Left kidney (tissue), 2 donors: ENCODE results near the gene HUNK. TPM values are rescaled to one million over a fixed set of nuclear protein-coding genes. Genes with fewer than 3 reads are reported as not detected.

Experiments used
- DNase-seq: peaks from one replicate; pipeline ENCODE4 v3.0.0-alpha.2; 2013
- polyA plus RNA-seq: library from polyadenylated mRNA; unstranded; fragments of 120-200 nt; gene quantifications from one replicate; pipeline ENCODE4 v1.2.1, GENCODE V29; 2013; ENCODE audit not compliant: insufficient read length

HUNK gene
- polyA plus RNA-seq, 1 donor: 18.1 TPM

DNA sequence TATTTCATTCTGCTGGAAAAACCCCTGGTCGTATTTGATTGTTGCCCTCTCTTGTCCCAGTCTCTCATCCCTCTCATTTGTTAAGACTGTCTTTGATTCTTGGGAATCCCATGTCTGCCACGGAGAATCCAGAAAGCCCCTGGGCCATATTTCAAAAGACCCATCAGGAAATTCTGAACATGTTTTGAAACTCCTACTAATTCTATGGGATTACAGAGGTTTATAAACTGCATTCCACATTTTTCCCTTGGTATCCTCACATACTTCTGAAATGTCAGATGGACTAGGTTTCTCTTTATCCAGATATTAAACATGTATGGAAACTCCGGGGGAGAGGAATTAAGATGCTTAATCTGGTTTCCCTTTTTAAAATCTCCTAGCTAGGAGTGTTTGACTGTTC is 80.0 kb downstream of the HUNK start:
- no peak for DNase-seq

DNA sequence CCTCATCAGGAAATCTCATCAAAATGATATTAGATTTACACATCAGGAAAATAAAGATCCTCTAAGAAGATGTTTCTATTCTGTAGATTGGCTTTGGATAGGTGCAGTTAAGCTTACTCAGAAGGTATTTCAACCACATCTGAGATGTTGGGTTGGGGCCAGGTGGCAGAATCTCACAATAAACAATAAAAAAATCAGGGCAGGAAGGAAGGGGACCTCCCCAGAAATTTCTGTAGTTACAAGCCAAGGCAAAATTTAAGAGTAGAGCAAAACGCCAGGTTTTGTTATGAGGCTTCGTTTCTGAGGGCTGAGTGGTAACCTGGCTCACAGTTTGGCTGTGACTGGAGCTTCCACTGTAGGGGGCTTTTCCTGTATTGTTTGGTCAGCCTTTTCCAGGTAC is 84.8 kb downstream of the HUNK start:
- no peak for DNase-seq

DNA sequence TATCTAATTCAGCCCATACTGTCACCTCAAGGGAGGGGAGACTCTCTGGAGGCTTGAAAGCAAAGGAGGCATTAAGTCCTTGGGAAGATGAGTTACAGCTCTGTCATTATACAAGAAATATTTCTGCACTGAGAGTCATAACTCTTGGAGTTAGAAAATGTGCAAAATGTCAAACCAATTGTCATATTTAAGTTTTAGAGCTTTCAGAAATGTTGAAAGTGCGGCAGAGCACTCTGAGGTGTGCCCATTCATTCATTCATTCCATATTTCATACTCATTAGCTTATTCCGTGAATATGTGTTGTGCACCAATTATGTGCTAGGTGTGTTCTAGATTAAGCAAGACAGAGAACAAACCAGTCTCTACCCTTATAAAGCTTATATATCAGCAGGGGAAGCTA is 87.1 kb downstream of the HUNK start:
- no peak for DNase-seq

DNA sequence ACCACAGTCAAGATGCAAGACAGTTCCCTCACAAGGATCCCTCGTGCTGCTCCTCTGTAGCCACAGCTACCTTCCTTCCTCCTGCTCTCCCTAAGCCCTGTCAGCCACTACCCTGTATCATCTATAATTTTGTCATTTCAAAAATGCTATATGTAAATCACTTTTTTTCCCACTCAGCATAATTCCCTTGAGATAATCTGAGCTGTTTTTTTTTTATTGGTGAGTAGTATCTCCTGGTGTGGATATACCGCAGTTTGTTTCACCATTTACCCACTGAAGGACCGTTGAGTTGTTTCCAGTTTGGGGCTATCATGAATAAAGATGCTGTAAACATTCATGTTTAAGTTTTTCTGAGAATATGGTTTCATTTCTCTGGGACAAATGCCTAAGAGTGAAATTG is 88.2 kb downstream of the HUNK start:
- no peak for DNase-seq

- no peak for DNase-seq
These were observed 88.9 kb downstream of the HUNK start for GRCh38 chr21:31961704-31962103.

DNA sequence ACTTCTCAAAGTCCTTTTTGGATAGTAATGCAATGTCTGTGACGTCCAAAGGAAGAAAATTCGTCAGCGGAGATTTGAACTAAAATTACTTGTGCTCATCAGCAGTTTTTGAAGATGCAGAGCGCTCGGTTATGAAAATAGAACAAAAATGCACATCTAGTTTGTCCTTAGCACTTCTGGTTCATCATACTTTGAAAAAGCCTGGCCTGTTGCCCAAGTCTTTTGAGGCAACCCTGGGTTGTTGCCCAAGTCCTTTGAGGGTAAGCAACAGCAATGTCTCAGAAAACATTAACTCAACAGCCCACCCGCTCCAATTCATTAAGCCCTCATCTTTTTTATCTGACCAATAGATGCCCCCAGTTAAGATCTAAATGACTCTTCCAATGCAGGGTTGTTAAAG is 91.9 kb downstream of the HUNK start:
- DNase-seq: no peak

- no peak for DNase-seq
These were observed 94.5 kb downstream of the HUNK start for GRCh38 chr21:31967334-31967733.

GRCh38 chr21:31972622-31973021 is 99.8 kb downstream of the HUNK start:
- no peak for DNase-seq

DNA sequence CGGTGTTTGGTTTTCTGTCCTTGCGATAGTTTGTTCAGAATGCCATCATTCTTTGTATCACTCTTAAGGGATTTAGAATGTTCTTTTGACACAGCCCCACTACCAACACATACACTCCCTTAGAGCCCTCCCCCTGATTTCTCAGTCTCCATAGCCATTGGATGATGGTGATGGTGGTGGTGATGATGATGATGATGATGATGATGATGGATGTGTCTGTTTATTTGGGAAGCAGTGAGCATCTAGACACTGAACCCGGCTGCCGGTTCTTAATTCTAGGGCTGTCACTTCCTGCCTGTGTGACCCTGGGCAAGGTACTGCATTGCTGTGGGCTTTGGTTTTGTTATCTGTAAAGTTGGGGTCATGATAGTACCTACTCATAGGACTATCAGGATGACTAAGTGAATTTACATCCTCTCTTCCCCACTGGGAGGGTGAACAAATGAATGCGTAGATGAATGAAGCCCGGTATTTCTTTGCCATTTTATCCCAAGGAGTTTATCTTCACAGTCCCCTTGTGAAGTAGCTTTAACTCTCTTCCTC is 100.7 kb downstream of the HUNK start:
- no peak for DNase-seq

- DNase-seq: no peak
These were observed 101.7 kb downstream of the HUNK start for GRCh38 chr21:31974454-31974985.

GRCh38 chr21:31975491-31975890 is 102.7 kb downstream of the HUNK start:
- no peak for DNase-seq

DNA sequence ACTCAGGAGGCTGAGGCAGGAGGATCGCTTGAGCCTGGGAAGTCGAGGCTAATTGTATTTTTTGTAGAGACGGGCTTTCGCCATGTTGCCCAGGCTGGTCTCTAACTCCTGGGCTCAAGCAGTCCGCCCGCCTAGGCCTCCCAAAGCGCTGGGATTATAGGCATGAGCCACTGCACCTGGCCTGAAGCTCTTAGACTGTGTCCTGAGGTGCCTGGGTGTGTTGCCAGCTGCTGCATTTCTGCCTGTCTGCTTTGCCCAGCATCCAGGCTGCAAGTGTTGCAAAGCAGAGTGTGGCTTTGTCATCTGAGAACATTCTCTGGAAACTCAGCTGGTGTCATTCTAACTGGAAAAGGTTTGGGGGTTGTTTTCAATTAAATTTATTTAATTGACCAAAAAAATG is 105.0 kb downstream of the HUNK start:
- no peak for DNase-seq

- no peak for DNase-seq
These were observed 110.3 kb downstream of the HUNK start for GRCh38 chr21:31983120-31983519.

DNA sequence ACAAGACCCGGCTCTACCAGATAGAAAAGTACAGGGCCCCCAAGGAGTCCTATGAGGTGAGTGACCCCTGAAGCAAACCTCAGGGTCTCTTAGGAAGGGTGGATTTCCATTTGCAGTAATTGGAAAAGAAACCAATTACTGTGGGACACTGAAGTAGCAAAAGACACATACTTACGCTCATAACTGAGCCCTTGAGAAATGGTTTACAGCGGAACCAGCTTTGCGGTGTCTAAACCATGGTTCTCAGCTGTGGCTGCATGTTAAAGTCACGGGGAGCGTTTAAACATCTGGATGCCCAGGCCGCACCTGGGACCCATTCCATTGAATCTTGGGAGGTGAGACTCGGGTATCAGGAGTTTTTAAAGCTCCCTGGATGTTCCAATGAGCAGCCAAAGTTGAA is 110.7 kb downstream of the HUNK start:
- DNase-seq: no peak

DNA sequence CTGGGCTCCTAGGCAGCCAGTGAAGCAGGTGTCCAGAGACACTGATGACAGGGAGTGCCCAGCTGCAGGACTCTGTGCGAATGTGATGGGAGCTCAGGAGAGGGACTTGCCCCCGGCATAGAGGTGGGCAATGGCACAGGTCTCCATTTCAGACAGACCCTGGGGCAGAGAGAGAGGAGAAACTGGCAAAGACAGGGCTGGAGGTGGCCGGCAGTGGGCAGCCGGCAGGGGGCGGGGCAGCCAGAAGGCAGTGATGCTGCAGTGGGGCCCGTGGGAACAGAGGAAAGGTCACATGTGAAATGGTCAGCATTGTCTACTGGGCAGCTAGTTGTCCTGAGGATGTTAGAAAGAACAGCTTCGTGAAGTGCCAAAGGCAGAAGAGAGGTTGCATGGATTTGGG is 112.6 kb downstream of the HUNK start:
- DNase-seq: no peak

DNA sequence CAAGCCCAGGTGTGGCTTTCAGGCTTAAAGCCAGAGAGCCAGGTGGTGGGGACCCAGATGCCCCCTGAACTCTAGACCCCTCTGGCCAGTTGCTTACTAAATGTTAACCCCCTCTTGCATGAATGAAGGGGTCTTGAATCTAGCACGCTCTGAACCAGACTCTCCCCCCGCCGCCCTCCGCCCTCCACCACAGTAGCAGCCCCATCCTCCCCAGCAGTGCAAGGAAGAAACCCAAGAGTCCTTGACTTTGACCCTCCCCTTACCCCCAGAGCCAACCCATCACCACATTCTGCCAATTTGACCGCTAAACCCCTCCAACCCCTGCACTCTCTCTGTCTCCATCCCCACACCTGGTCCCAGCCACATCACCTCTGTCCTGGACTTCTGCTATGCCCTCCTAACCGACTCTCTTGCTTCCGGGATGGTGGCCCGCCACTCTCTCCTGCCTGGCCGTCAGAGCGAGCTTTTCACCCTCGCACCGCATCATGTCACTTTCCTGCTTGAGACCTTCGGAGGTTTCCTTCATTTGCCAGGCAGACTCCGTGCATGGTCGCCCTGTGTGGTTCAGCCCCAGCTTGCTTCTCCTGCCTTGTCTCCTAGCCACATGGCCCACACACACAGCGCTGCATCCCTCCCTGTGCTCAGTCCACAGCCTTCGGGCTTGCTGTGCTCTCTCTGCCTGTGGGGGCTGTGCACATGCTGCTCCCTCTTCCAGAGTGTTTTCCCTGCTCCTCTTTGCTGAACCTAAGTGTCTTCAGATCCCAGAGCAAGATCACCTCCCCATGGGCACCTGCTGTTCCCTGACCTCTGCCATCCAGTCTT is 113.4 kb downstream of the HUNK start:
- DNase-seq: no peak

DNA sequence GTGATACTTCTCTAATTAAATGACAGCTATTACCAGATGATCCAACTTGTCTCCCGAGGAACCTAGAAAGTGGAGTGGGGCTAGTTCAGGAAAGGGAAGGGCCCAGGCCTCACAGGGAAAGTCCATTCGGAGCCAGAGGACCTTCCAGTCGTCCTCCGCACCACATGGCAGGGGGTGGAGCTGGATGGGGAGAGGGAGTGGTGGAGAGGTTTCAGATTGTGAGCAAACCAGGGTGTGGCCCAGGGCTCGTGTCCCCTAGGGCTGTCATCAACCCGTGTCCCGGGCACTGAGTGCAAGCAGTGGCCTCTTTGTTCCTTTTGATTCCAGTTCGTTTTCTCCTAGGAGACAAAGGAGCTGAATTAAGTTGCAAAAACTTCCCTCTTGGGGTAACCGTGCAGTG is 114.9 kb downstream of the HUNK start:
- DNase-seq: no peak

DNA sequence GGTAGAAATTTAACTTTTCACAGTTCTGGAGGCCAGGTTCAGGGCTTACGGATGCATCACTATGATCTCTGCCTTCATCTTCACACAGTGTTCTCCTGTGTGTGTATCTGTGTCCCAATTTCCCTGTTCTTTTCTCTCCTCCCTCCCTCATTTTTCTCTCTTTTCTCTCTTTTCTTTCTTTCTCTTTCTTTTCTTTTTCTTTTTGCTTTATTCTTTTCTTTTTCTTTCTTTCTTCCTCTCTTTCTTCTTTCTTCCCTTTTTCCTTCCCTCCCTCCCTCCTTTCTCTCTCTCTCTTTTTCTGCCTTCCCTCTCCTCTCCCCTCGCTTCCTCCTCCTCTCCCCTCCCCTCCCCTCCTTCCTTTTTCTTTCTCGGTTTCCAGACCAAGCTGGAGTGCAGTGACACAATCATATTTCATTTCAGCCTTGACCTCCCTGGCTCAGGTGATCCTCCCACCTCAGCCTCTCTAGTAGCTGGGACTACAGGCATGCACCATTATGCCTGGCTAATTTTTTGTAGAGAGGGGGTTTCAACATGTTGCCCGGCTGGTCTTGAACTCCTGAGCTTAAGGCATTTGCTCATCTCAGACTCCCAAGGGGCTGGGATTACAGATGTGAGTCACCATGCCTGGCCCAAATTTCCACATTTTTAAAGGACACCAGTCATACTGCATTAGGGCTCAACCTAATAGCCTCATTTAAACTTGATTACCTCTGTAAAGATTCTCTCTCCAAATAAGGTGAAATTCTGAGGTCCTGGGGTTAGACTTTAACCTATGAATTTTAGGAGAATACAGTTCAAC is 115.9 kb downstream of the HUNK start:
- DNase-seq: no peak

- no peak for DNase-seq
These were observed 118.8 kb downstream of the HUNK start for GRCh38 chr21:31991356-31992331.

DNA sequence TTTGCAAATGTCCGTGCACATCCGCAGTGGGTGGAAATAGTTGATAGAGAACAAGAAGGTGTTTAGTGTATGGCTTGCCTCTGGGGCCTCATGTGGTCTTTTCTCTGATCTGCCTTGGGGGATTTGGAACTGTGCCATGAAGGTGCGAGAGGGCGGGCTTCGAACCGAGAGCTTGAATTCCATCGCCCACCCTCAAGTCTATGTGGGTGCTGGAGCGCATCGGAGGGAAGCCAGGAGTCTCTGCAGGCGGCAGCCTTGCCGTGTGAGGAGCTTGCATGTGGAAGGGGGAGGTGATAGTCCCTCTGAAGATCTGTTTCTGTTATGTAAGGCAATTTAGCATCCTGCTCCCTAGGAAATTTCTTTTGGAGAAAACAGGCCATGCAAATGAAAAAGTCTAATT is 119.6 kb downstream of the HUNK start:
- no peak for DNase-seq
